DOHH2 (cell line): ENCODE results near the gene AGTRAP.

Experiments
- H3F3A ChIP-seq: fragments of 200-600 bp; sonication (generic), shearing (Covaris generic); 2 replicates; pipeline ENCODE4 v1.6.0; 2016; ENCODE audit warnings: antibody characterized with exemption, mild to moderate bottlenecking; ENCODE audit not compliant: control insufficient read depth, insufficient read depth
- H3K27ac ChIP-seq: fragments of 200-600 bp; sonication (generic); 2 replicates; pipeline ENCODE4 v1.5.1; 2014; ENCODE audit warnings: low read depth, mild to moderate bottlenecking, low read length, moderate library complexity
- H3K27me3 ChIP-seq: fragments of 200-600 bp; sonication (generic); 2 replicates; pipeline ENCODE4 v1.6.1; 2014; ENCODE audit warnings: mild to moderate bottlenecking, low read length, mixed read lengths; ENCODE audit not compliant: control insufficient read depth
- H3K36me3 ChIP-seq: fragments of 200-600 bp; sonication (generic); 2 replicates; pipeline ENCODE4 v1.6.1; 2014; ENCODE audit warnings: mild to moderate bottlenecking, low read length, moderate library complexity, mixed read lengths; ENCODE audit not compliant: control insufficient read depth
- H3K4me1 ChIP-seq: fragments of 200-600 bp; sonication (generic); 2 replicates; pipeline ENCODE4 v1.6.1; 2014; ENCODE audit warnings: mild to moderate bottlenecking, low read length, mixed read lengths; ENCODE audit not compliant: control insufficient read depth
- H3K4me2 ChIP-seq: fragments of 200-600 bp; sonication (generic); 2 replicates; pipeline ENCODE4 v1.6.0; 2014; ENCODE audit warnings: mild to moderate bottlenecking, low read length, moderate library complexity
- H3K4me3 ChIP-seq: fragments of 200-600 bp; sonication (generic); 2 replicates; pipeline ENCODE4 v1.5.1; 2014; ENCODE audit warnings: mild to moderate bottlenecking, low read length, mixed read lengths
- H3K79me2 ChIP-seq: fragments of 200-600 bp; sonication (generic); 2 replicates; pipeline ENCODE4 v1.6.1; 2014; ENCODE audit warnings: mild to moderate bottlenecking, low read length, mixed read lengths; ENCODE audit not compliant: control insufficient read depth
- H3K9me2 ChIP-seq: fragments of 200-600 bp; sonication (generic); replicated peaks from 2 replicates; pipeline ENCODE4 v1.6.1; 2014; ENCODE audit warnings: mild to moderate bottlenecking, low read length, mixed read lengths; ENCODE audit not compliant: control insufficient read depth
- H3K9me3 ChIP-seq: fragments of 200-600 bp; sonication (generic); 2 replicates; pipeline ENCODE4 v1.6.1; 2014; ENCODE audit warnings: antibody characterized with exemption, low read length, mixed read lengths; ENCODE audit not compliant: control insufficient read depth, insufficient read depth
- H4K20me1 ChIP-seq: fragments of 200-600 bp; sonication (generic); 2 replicates; pipeline ENCODE4 v1.6.0; 2014; ENCODE audit warnings: low read depth, mild to moderate bottlenecking, antibody characterized with exemption, low read length, moderate library complexity; ENCODE audit not compliant: control insufficient read depth, insufficient read depth
- CTCF ChIP-seq: fragments of 200-600 bp; sonication (generic); IDR thresholded peaks from one replicate; pipeline ENCODE4 v1.5.1; 2014; ENCODE audit warnings: antibody characterized with exemption, mild to moderate bottlenecking, low read depth, low read length; ENCODE audit not compliant: poor library complexity, severe bottlenecking
- EZH2phosphoT487 ChIP-seq: fragments of 200-600 bp; sonication (generic); IDR thresholded peaks from 2 replicates; pipeline ENCODE4 v1.6.1; 2017; ENCODE audit warnings: borderline replicate concordance, mild to moderate bottlenecking, antibody characterized with exemption, low read length, moderate library complexity, mixed read lengths

AGTRAP gene

DNA sequence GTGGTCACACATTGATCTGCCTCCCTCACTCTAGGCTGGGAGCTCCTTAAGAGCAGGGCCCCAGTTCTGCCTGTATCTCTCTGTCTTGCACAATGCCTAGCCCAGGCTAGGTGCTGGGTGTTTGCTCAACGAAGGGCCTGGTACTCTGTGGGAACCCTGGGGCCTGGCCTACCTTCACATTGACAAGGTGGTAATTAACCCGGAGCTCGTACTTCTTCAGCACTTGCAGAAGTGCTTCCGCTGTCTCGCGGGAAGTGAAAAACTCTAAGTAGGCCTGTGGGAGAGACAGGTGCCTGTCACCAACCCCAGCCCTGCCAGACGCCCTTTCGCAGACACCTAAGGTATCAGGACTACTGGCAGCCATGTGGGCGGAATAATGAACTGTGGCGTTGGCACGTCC lies 56.2 kb downstream of the AGTRAP start:
- Histone ChIP-seq H3K4me3 (no peak overlapping the region), H3K4me2 (no peak overlapping the region), H3K9me3 (no peaks in the 10 kb centered on the region), H3K36me3 (peaks cover 52% of the 10 kb centered on the region), H3K27me3 (no peaks in the 10 kb centered on the region), H3K79me2 (no peaks in the 10 kb centered on the region), H3K9me2 (no peaks in the 10 kb centered on the region), H3F3A (no peaks in the 10 kb centered on the region), H3K4me1 (peaks cover 9% of the 10 kb centered on the region), H3K27ac (no peak overlapping the region), H4K20me1 (no peaks in the 10 kb centered on the region)
- TF ChIP-seq EZH2phosphoT487 = no peak
- no peak for TF ChIP-seq CTCF

GRCh38 chr1:11793819-11794218 lies 57.9 kb downstream of the AGTRAP start:
- Histone ChIP-seq H3K27me3 (no peaks in the 10 kb centered on the region), H3K4me2 (no peak overlapping the region), H4K20me1 (no peaks in the 10 kb centered on the region), H3K36me3 (peaks cover 57% of the 10 kb centered on the region), H3K79me2 (no peaks in the 10 kb centered on the region), H3K4me3 (no peak overlapping the region), H3K4me1 (peaks cover 9% of the 10 kb centered on the region), H3K9me3 (no peaks in the 10 kb centered on the region), H3K9me2 (no peaks in the 10 kb centered on the region), H3F3A (no peaks in the 10 kb centered on the region), H3K27ac (no peak overlapping the region)
- no peak for TF ChIP-seq CTCF
- no peak for TF ChIP-seq EZH2phosphoT487

DNA sequence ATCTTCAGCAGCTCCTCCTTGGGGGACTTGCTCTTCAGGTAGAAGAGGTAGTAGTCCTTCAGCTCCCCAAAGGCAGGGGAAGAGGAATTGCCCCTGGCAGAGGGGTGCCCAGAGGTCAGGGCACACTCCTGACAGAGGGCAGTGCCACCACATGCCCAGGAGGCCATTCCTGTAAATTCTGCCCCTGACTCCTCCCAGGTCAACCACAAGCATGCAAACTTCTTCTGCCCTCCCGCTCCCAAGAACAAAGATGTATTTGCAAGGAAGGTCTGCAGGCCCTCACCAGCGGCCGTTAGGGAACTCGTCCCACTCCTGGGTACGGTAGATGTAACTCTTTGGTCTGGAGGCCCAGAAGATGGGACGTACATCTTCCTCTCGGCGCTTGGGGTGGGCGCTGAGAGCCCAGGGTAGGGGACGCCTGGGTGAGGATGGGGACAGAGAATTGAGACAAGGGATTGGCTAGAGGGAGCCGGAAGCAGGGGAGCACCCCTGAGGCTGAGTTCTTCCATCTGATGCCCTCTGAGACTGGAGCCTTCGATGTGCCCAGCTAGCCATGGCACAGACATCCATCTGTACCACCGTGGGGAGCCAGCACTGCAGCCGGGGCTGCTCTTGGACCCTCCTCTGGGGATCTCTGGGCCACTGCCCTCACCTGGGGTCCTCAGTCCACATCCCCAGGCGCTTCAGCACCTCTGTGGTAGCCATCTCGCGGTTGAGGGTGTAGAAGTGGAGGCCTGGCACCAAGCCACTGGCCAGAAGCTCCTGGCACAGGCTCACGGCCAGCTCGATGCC lies 58.7 kb downstream of the AGTRAP start:
- no peak overlapping the region for H3K27ac ChIP-seq
- peaks cover 61% of the 10 kb centered on the region for H3K36me3 ChIP-seq
- TF ChIP-seq CTCF = no peak
- no peak for TF ChIP-seq EZH2phosphoT487
- H3K4me2 ChIP-seq = no peak overlapping the region
- no peaks in the 10 kb centered on the region for H3K9me3 ChIP-seq
- no peaks in the 10 kb centered on the region for H3F3A ChIP-seq
- H4K20me1 ChIP-seq = no peaks in the 10 kb centered on the region
- no peaks in the 10 kb centered on the region for H3K27me3 ChIP-seq
- H3K4me1 ChIP-seq = peaks cover 9% of the 10 kb centered on the region
- no peak overlapping the region for H3K4me3 ChIP-seq
- no peaks in the 10 kb centered on the region for H3K79me2 ChIP-seq
- no peaks in the 10 kb centered on the region for H3K9me2 ChIP-seq
